Activated gamma-delta T cell (primary cell): ENCODE data around the gene LPCAT1.
A peak's percentile ranks its signal among the peaks of the same experiment; 100 is the strongest.

Experiments used
- DNase-seq: peaks from one replicate; lab custom pipeline; 2025; lab: John Stamatoyannopoulos, UW

LPCAT1 gene

DNA sequence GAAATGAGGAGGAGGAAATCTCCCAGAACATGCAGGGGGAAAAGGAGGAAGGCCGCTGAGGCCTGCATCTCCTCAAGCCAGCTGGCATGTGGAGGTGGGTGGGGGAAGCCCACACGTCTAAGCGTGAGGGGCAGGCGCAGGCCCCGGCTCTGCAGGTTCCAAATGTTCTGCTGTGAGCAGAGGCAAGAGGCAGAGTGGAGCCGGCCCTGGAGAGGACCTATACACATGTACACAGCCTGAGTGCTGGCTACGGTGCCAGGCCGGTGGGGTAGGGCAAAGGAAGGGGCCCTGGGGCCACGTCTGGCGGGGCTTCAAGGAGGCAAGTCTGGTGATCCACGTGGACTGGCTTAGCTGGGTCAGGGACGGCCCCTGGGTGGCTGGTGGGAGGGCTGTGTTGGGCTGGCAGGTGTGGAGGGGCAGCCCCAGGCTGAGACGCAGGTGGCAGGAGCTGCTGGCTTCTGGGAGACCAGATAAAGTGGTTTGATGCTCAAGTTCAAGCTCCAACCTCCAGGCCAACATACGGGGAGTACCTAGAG is 26.4 kb downstream of the LPCAT1 start:
- peak; percentile 17 for DNase-seq

DNA sequence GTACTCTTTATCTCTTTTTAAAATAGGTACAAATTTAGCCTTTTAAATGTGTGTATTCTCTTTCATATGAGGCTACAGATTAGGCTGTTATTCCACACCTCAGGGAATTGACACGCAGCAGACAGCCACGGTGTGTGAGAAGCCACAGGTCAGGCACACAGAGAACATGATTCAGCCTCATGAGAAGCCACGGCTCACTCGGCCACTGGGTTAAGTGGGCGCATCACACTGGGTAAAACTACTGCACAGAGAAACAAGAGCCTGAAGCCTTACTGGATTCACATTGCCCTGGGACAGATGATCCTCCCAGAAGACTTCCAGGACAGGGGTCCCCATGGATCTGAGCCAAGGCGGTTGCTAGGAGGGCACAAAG is 28.2 kb downstream of the LPCAT1 start:
- no peak for DNase-seq

DNA sequence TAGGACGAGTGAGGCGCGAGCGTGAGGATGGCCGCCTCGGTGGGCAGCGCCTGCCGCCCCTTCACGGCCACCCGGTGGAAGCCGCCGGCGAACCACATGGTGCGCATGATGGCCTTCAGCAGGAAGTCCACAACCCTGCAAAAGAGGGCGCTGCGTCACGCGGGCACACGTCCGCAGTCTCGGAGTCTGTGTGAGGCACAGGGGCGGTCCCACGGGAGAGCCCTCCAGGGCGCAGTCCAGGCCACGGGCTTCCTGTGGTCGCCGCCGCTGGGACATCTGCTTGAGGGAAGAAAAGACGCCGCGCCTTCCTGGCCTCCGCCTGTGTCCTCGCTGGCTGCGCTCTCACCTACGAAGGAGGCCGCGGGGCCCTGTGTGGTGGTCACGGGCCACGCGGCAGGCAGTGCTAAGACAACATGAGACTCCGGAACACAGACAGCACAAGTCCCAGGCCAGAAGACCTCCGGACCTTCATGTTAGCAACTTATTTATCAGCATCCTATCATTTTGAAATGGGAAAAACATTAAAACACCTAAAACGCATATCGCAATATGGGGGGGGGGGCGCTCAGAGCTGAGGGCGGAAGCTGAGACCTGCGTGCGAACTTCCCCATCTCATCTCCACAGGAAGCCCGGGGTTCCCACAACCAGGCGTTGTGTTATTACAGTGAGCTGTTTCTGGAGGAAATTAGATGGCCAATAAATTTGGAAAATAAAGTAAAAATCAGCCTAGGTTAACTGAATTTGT is 28.8 kb downstream of the LPCAT1 start:
- peak; percentile 62 for DNase-seq

DNA sequence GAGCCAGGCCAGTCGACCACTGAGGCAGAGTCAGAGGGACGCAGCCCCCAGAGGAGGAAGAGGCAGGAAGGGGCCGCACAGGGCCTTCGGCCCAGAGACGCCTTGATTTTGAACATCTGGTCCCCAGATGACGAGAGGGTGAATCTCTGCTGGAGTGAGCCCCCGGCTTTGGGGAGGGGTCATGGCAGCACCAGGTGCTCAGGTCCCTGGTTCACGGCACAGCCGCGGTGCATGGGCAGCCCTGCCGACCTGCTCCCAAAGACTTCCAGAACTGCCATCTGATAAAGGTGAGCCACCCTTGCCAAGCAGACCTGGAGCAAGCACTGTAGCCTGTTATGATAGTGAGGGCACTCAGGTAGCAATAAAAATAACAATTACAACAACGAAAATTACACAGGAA is 29.8 kb downstream of the LPCAT1 start:
- no peak for DNase-seq

DNA sequence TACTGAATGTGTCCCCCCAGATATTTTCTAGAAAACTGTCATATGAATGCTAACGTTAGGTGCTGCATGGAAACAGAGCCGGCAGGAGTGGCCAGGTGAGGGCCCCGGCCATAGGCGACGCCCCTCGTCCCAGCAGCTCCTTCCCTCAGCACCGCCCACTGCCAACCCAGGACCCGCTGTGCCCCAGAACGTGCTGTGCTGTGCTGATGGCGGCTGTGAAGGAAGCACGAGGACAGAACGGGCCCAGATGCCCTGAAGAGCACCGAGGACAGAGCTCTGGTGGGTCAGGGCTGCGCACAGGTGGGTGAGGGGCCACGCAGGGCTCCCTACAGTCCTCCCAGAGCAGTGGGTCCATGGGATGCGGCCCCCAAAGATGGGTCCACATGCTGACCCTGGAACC is 30.3 kb downstream of the LPCAT1 start:
- DNase-seq: no peak

DNA sequence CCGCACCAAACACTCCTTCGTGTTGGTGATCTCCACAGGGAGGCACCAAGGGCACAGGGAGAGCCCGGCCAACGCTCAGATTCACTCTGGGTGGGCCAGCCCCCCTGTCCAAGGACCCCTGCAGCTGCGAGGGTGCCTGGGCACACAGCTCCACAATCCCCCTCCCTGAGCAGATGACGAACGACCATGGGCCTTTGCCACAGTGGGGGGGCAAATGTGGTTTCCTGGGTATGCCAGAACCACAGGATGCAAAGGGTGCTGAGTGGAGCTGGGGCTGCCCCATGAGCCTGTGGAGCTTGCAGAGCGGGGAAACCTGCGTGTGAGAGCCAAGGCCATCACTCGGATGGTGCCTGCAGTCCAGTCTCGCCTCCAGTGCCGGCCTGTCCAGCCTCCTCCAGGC is 31.0 kb downstream of the LPCAT1 start:
- DNase-seq: no peak

DNA sequence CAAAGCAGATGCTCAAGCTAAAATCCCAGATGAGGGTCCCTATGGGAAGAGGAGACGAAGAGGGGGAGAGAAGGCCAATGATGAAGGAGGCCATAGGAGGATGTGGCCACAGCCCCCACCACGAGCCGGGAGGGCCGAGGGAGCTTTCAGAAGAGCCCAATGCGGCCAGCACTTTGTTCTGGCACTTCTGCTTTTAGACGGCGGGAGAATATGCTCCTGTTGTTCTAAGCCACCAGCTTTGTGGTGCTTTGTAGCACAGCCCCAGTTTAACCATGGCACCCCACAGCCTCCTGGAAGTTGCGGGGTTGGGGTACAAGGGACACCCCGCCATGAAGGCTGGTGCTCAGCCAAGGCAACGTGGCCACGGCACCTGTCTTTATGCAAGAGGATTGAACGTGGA is 33.4 kb downstream of the LPCAT1 start:
- no peak for DNase-seq

DNA sequence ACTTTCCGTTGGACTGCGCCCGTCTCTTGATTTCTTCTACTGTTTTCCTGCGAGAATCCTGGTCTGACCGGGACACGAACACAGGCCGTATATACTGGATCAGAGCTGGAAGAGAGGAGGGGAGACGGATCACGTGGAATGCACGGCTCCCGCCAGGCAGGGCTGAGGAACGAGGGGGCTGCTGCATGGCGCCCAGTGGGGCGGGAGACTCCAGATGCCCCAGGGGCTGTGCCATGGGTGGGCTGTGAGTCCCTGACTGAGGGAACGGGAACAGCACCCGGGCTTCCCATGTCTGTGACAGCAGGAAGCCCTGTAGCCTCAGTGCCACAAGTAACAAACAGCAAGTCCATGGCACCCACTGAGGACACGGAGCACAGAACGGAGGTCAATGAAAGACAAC is 34.0 kb downstream of the LPCAT1 start:
- DNase-seq: no peak

DNA sequence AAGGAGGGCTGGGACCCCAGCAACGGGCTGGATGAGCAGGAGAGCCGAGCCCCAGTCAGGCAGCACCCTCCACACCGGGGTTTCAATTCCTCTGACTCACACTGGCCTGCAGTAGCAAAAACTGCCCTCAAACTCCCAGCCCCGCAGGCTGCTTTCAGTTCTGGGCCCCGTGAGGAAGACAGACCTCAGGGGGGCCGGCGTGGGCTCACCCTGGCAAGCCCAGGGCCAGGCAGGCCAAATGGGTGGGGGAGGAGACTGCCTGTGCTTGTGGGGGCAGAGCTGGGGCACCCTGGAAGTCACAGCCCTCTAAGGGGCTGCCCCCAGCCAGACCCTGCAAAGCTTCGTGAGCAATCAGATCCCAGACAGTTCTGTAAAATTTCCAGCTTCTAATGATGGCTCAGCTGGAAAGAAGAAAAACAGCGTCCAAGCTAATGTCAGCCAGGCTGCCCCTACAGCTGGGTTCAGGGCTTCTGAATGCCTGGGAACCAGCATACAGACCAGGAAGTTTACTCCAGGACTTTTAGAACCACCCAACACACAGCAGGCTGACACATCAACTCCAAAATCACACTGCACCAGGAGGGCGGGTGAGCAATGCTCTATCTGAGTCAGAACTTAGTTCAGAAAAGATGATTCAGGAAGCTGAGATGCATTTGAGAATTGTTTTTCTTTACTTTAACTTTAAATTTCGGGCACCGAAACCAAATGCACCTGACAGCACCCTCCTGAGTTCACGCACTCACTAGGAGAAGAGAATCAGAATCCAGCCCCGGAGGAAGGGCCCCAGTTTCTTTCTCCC is 34.7 kb downstream of the LPCAT1 start:
- no peak for DNase-seq

DNA sequence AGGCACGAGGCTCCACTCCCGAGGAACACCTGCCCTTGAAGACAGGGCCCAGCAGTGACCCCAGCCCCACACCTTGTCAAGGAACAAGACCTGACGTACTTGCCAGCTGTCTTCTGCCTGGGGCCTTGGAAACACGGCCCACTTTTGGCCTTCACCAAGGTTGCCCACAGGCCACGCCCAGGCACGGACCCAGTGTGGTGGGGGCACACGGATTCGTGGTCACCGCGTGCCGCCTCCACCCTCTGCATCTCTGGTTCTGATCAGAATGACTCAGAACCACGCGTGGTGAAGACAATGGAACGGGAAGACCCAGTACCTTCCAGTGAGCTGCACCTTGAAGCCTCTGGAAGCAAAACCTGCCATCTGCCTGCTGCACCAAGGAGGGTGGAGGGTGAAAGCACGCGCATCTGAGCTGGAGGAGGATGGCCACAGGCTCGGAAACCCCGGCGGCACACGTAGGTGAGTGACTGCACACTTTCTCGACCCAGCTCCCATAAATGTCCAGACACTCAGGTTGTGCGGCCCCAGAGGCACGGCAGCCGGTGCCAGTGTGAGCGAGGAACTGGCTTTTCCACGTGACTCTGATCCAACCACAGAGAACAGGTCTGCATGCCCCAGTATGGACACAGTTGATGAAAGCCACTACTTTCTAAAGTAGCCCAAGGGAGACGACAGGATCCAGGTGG is 36.5 kb downstream of the LPCAT1 start:
- DNase-seq: no peak

DNA sequence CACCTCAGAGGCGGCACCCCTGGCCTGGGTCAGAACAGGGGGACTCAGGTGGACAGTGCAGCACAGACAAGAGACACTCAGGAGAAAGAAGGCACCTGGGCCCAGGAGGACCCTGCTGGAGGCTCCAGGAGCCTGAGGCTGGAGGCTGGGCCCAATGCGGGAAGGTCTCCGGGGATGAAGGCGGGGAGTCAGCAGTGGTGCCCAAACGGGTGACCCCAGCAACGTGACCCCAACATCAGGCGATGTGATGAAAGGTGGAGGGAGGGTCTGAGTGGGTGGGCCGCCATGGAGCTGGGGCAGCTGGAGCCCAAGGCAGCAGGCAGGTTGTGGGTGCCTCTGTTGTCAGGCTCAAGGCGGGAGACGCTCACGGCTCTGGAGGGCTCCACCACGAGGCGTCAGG is 37.5 kb downstream of the LPCAT1 start:
- no peak for DNase-seq

DNA sequence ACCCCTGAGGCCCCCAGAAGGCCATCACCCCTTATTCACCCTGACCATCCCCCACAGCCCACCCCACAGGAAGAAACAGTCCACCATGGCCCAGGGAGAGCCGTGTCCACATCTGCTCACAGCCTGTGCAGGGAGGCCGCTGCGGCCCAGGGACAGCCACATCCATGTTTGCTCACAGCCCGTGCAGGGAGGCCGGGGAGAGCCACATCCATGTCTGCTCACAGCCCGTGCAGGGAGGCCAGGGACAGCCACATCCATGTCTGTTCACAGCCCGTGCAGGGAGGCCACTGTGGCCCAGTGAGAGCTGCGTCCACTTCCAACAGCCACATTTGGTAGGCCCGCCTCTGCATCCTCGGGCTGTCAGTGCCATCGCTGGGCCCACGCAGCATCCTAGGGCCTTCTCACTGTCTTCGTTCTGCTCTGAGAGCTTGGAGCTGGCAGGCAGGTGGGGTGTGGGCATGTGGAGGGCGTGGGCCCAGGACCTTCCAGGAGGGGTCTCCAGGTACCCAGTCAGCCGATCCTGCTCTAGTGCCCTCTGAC is 38.1 kb downstream of the LPCAT1 start:
- no peak for DNase-seq

DNA sequence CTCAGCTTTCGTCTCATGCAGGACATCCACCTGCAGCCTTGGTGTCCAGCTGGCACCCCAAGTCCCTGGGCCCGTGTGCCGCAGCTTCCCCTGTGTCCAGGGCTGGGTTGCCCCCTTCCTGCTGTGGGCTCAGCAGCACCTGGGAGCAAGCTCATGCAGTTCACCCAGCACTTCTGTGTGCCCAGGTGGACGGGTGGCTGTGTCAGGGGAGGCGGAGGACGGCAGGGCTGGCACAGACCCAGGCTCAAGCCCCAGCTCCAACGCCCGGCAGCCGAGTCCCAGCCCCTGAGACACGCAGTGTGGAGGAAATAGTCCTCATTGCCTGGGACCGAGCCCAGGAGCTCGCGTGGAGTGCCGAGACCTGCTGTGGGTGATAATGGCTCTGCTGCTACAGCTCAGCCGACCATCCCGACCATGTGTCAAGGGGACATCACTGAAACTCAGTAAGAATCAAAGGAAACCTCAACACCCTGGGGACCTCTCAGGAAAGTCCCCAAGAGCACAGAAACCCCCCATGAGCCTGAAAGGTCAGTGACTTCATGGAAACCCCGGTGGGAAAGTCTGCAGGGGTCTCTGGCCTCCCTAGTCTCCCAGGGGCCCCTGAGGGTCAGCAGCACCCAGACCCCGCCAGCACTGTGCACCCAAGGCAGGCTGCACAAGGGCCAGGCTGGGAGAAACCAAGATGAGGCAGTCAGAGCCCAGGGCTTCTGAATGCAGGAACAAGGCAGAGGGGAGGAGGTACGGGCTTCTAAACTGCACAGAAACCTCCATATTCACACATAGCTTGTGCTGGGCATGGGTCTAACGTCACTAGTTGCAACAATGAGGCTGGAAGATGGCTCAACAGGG is 38.8 kb downstream of the LPCAT1 start:
- no peak for DNase-seq

DNA sequence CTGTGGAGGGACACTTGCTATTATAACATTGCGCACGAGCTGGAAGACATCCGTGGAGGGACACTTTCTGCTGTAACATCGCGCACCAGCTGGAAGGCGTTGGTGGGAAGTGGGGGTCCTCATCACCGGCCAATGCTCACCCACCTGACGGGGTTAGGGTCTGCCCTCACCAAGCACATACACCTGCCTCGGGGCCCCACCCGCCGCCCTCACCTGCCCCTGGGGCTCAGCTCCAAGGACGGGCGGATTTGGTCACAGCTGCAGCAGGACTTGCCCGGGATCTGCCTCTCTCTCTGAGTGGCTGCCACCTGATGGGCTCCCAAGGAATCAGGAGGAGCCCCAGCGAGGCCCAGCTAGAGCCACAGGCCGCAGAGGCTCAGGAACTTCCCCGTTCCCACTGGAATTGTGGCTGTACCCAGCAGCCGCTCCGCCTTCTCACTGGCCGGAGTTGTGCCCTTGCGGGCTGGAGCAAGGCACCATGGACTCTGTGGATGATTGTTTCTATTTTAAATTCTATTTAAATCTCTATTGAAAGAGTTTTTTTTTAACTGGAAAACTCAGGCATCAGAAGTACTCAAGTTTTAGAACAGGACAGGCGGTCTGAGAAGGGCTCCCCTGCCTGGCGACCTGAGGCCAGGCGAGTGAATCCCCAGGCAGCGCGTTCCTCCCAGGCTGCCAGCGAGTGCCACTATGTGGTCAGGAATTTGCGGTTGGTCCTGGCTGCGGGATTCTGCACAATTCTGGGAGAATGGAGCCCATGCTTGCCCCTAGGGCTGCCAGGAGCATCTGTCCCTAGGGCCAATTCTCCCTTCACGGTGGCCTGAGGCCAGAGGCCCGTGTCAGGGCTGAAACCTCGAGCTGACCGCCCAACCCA is 39.7 kb downstream of the LPCAT1 start:
- DNase-seq: no peak

DNA sequence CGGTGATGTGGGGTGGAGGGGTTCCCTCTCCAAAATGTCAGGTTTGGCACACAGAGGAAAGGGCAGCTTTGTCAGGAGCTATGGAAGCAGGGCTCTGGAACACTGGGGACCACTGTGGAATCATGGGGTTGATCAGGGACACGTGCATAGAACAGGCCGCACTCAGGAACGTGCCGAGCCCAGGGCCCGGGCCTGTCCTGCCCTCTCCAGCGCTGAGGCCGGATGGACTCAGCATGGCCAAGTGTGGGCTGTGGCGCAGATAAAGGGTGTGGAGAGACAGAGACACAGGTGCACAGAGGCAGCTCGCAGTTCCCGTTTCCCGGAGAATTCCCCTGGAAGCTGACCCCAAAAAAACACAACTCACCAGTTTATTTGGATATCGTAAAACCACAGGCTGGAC is 40.7 kb downstream of the LPCAT1 start:
- no peak for DNase-seq

DNA sequence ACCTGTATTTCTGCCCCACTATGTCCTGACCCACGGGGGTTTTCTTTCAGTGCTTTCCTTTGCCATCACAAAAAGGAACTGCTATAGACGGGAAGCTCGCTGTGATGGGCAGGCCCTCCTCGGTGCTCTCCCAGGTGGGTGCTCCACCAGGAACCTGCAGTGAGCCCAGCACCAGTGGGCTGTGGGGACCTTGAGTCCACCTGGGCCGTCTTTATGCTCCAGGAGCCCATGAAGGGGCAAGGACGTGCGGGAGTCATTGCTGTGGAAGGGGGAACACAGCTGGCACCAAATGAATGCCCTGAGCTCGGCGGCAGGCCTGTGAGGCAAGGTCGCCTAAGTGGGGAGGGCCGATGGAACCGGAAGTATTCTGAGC is 41.8 kb downstream of the LPCAT1 start:
- DNase-seq: no peak

DNA sequence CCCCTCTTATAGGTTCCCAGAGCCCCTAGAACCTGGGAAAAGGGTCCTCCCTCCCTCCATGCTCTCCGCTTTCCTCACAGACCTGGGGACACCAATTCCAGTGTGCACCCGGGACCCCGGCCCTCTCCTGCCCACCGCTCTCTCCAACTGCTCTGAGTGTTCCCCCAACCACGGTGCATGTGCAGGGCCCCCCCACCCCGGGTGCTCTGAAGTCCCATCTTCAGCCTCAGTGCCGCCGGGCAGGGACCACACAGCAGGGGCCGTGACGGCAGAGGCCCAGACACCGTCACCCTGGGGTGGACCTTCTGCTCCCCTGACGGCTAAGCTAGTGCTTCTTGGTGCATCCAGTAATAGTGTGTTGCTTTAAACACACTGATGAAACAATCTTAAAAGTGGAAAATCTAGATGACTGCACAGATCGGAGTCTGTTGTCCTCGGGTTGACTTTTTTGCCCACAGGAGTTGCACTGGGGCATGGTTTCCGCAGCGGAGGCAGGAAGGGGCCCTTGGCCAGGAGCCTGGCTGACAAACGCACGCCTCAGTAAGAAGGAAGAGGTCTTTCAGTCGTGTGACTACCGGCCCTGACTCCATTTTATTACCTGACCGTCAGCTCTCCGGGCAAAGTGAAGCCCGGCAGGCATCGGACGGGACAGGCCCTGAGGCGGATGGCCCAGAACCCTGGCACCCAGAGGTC is 42.3 kb downstream of the LPCAT1 start:
- DNase-seq: no peak

DNA sequence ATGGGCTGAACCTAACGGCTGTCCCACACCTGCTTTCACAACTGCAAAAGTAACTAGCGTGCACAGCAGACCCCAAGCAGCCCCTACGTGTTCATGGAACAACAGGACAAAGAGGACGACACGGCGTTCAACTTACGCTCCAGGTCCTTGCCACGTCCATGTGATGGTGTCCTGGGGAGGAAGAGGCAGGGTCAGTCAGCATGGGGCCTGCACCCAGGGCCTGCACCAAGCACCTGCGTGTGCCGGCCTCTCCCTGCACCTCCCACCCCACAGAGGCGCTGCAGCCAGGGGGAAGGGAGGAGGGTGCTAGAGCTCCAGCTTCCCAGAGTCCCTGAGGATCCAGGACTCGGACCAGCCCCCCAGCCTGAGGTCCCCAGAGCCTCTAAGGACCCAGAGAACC is 43.0 kb downstream of the LPCAT1 start:
- DNase-seq: no peak

DNA sequence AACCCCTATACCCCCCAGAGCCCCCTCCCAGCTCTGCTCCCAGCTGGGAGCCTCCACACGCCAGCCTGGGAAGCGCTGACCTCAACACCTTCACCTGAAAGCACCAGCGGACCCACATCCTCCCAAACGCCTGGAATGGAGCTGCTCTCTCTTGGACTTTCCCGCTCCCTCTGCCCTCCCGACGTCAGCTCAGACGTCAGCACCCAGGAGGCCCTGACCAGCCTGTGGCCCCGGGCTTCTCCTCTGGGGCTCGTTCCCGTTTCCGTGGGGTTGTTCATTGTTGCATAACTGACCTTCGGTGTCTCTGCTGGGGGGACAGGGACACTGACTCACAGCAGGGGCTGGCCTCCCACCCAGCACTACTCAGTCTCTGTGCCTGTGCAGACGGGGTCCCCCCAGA is 43.5 kb downstream of the LPCAT1 start:
- DNase-seq: no peak

DNA sequence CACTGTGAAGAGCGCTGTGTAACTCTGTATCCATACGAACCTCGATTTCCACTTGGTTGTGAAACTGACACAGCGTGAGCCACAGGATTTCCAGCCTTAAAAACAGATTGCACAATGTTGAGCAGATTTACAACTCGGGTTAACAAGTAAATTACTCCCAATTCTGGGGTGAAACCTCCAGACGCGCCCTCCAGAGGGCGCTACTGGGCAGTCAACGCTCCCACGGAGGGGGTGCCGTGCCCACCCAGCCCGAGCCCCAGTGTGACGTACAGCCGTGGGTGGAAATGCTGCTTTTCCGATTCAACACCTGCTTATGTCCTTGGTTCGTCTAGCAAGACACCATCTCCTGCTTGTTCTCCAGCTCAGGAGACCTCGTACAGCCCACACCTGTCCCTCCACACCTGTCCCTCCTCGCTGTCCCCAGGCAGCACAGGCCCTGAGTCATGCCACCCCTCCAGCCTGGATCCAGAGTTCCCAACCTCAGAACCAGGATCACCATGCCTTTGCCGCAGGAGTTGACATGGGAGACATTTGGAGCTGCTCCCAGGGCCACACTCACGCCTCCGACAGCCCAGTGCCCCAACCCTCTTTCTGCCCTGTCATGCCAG is 44.1 kb downstream of the LPCAT1 start:
- peak; percentile 23 for DNase-seq
